Tibial nerve (tissue), 4 donors: ENCODE data around the gene ARHGEF4. TPM values are rescaled to one million over a fixed set of nuclear protein-coding genes. Genes with fewer than 3 reads are reported as not detected.

Experiments
- DNase-seq, 2 donors: peaks; one replicate each; pipeline ENCODE4 v3.0.0-alpha.2; 2019; ENCODE audit warnings: low spot score in 2 of 2
- H3K27ac ChIP-seq, 4 donors: fragments of 200-600 bp; sonication (generic) in 3 of 4; one replicate each; pipeline ENCODE4 v1.5.1; 2017 to 2019; ENCODE audit warnings: mild to moderate bottlenecking in 1 of 4
- H3K27me3 ChIP-seq, 2 donors: fragments of 200-600 bp; sonication (generic) in 1 of 2; one replicate each; pipeline versions ENCODE4 v1.5.1 to v1.6.0; 2017 to 2019
- H3K36me3 ChIP-seq, 3 donors: fragments of 200-600 bp; sonication (generic); one replicate each; pipeline ENCODE4 v1.5.1; 2018 to 2019
- H3K4me1 ChIP-seq, 4 donors: fragments of 200-600 bp; sonication (generic) in 3 of 4; one replicate each; pipeline ENCODE4 v1.5.1; 2017 to 2019
- H3K4me3 ChIP-seq, 4 donors: fragments of 200-600 bp; sonication (generic) in 3 of 4; one replicate each; pipeline ENCODE4 v1.5.1; 2017 to 2019; ENCODE audit warnings: mild to moderate bottlenecking in 1 of 4, moderate library complexity in 1 of 4
- H3K9me3 ChIP-seq, 4 donors: fragments of 200-600 bp; sonication (generic) in 3 of 4; one replicate each; pipeline ENCODE4 v1.5.1; 2017 to 2019
- EP300 ChIP-seq, 2 donors: sonication (generic); formaldehyde crosslinking; IDR thresholded peaks; one replicate each; pipeline ENCODE4 v1.6.1; 2017; ENCODE audit warnings: antibody characterized with exemption in 2 of 2, mild to moderate bottlenecking in 1 of 2
- POLR2A ChIP-seq, 2 donors: fragments of 450-650 bp; IDR thresholded peaks; one replicate each; pipeline ENCODE4 v1.6.1; 2017; ENCODE audit warnings: antibody characterized with exemption in 2 of 2, mild to moderate bottlenecking in 2 of 2, moderate library complexity in 2 of 2
- WGBS, 2 donors: methylation state at CpG; one replicate each; pipeline ENCODE4 v1.1.5; 2018; 5-methylcytosine and 5-hydroxymethylcytosine counted together
- total RNA-seq, 4 donors: library from RNA; depleted of rRNA; stranded (reverse); fragments of >200 nt; gene quantifications; one replicate each; pipeline ENCODE4 v1.1.0, GENCODE V29; 2016
- TF ChIP-seq, protein P1 (sequence below), 5 experiments: fragments of 200-600 bp in 3 of 5; fragments of 450-650 bp in 2 of 5; sonication (generic) in 3 of 5; IDR thresholded peaks; one replicate each; pipeline ENCODE4 v1.5.1; 2016 to 2019; ENCODE audit warnings: antibody characterized with exemption in 5 of 5, mild to moderate bottlenecking in 3 of 5, moderate library complexity in 2 of 5

ARHGEF4 gene
- total RNA-seq, 4 donors from 2014 or later, result 16.3 to 50.7 (median 23.3) TPM

DNA sequence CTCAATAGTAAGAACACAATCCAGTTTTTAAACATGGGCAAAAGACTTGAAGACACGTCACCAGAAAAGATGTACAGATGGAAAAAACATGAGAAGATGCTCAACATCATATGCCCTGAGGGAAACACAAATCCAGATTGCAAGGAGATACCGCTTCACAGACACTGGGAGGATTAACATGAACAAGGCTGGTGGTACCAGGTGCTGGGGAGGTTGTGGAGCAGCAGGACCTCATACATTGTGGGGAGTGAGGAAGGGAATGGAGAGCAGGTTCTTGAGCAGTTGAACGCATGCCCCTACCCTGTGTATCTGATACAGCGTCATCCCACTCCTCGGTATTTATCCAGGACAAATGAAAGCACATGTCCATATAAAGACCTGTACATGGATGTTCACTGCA lies 72.1 kb downstream of the ARHGEF4 start:
- no peaks in the 10 kb centered on the region for H3K27me3 ChIP-seq
- no peak overlapping the region for H3K27ac ChIP-seq
- no peak overlapping the region for H3K4me3 ChIP-seq
- DNase-seq, result no peak
- TF ChIP-seq EP300 (IDR thresholded peaks at IDR 0.05), result no peak
- TF ChIP-seq POLR2A (IDR thresholded peaks at IDR 0.05), result no peak
- TF ChIP-seq, protein P1, sequence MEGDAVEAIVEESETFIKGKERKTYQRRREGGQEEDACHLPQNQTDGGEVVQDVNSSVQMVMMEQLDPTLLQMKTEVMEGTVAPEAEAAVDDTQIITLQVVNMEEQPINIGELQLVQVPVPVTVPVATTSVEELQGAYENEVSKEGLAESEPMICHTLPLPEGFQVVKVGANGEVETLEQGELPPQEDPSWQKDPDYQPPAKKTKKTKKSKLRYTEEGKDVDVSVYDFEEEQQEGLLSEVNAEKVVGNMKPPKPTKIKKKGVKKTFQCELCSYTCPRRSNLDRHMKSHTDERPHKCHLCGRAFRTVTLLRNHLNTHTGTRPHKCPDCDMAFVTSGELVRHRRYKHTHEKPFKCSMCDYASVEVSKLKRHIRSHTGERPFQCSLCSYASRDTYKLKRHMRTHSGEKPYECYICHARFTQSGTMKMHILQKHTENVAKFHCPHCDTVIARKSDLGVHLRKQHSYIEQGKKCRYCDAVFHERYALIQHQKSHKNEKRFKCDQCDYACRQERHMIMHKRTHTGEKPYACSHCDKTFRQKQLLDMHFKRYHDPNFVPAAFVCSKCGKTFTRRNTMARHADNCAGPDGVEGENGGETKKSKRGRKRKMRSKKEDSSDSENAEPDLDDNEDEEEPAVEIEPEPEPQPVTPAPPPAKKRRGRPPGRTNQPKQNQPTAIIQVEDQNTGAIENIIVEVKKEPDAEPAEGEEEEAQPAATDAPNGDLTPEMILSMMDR (IDR thresholded peaks at IDR 0.05), result no peak
- WGBS, 2 donors, result 90 to 95% methylated on average over 5 of the region's 5 CpGs
- H3K36me3 ChIP-seq, result no peaks in the 10 kb centered on the region
- peaks cover 0 to 11% (median 0%) of the 10 kb centered on the region in 4 donors for H3K9me3 ChIP-seq
- H3K4me1 ChIP-seq, result no peaks in the 10 kb centered on the region

DNA sequence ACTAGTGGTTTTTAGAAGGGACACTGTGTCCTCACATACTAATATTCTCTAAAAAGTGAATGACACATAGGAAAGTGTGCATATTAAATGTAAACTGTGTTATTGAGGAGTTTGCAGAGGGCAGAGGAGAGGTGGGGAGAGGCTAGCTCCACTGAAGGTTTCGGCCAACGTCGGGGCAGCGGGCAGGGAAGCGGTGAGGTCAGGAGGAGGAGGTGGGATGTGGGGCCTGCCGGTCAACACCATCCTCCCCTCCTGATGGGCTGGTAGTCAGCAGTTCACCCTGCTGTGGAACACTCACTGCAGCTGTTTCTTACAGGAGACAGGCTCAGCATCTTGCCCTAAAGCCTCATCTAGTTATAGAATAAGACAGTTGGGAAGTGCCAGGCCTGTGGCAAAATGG lies 74.2 kb downstream of the ARHGEF4 start:
- no peak for DNase-seq
- H3K4me1 ChIP-seq, result no peaks in the 10 kb centered on the region
- no peaks in the 10 kb centered on the region for H3K27me3 ChIP-seq
- TF ChIP-seq EP300 (IDR thresholded peaks at IDR 0.05), result no peak
- TF ChIP-seq POLR2A (IDR thresholded peaks at IDR 0.05), result no peak
- TF ChIP-seq, protein P1 (IDR thresholded peaks at IDR 0.05), result no peak
- no peaks in the 10 kb centered on the region for H3K36me3 ChIP-seq
- H3K27ac ChIP-seq, result no peak overlapping the region
- 53 to 62% methylated on average over 6 of the region's 6 CpGs for WGBS, 2 donors
- H3K4me3 ChIP-seq, result no peak overlapping the region
- peaks cover 0 to 8% (median 0%) of the 10 kb centered on the region in 4 donors for H3K9me3 ChIP-seq

DNA sequence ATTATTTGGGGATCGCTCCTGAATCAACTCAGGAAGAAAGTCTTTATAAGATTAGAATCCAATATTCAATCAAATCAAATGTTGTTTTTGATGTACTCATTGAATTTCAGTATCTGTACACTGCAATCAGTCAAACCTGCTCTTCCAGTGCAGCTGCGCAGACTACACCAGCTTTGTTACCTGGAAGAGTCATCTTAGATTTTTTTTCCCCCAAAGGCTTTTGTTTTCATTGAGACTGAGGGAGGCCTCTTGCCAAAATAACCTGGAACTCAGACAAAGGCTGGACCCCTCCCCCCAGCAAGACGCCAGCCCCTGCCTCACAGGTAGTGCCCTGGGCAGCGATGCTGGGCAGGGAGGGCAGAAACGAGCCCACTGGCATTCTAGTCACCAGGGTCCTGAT lies 74.8 kb downstream of the ARHGEF4 start:
- Histone ChIP-seq H3K27me3 (no peaks in the 10 kb centered on the region), H3K9me3 (peaks cover 0 to 2% (median 0%) of the 10 kb centered on the region in 4 donors), H3K27ac (no peak overlapping the region), H3K4me3 (no peak overlapping the region), H3K36me3 (no peaks in the 10 kb centered on the region), H3K4me1 (no peaks in the 10 kb centered on the region)
- no peak for DNase-seq
- TF ChIP-seq EP300 (IDR thresholded peaks at IDR 0.05), result no peak
- 82 to 83% methylated on average over 5 of the region's 5 CpGs for WGBS, 2 donors

DNA sequence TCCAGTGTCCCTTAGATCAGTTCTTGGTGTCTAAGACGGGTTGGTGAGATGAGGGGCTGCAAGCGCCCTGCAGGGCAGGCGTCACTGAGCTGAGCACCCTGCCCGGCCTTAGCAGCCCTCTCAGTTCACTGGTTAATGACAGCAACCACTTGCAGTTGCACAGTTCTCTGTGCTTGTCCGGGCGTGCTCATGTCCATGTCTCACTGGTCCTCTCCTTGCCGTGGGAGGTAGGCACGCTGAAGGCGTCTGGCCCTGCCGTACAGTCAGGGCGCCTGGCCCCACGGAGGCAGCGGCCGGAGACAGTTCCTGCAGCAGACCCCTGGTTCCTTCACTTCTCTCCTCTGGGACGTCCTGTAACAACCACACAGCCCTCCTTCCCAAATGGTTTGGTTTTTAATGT lies 75.3 kb downstream of the ARHGEF4 start:
- 63 to 71% methylated on average over 15 of the region's 15 CpGs for WGBS, 2 donors

DNA sequence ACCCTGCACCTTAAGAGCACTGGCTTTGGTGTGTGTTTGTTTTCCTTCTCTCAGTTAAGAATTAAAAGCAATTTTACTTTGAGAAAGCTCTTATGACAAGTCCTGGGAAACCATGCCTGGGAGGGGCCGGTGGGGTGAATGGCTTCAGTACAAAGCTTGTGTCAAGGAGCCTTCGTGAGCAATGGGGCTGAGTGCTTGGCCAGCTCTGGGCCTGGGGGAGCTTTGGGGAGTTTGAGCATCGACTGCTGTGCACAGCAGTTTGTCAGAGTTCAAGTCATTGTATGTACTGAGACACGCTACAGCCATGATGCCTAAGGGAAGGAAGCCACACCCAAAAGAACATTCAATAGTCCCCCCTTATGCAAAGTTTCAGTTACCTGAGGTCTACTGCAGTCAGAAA lies 75.8 kb downstream of the ARHGEF4 start:
- no peak for DNase-seq
- Histone ChIP-seq H3K27me3 (no peaks in the 10 kb centered on the region), H3K4me3 (no peak overlapping the region), H3K9me3 (no peaks in the 10 kb centered on the region), H3K4me1 (no peaks in the 10 kb centered on the region), H3K27ac (no peak overlapping the region), H3K36me3 (no peaks in the 10 kb centered on the region)
- TF ChIP-seq POLR2A (IDR thresholded peaks at IDR 0.05) (no peak), EP300 (IDR thresholded peaks at IDR 0.05) (no peak)
- TF ChIP-seq, protein P1 (IDR thresholded peaks at IDR 0.05), result no peak
- WGBS, 2 donors, result 36 to 51% methylated on average over 4 of the region's 4 CpGs

More for the DNA sequence above, 75.3 kb downstream of the ARHGEF4 start:
- Histone ChIP-seq H3K9me3 (no peaks in the 10 kb centered on the region), H3K27me3 (no peaks in the 10 kb centered on the region), H3K36me3 (no peaks in the 10 kb centered on the region), H3K4me3 (no peak overlapping the region), H3K27ac (no peak overlapping the region), H3K4me1 (no peaks in the 10 kb centered on the region)
- no peak for DNase-seq
- TF ChIP-seq POLR2A (IDR thresholded peaks at IDR 0.05), result no peak
- no peak for TF ChIP-seq EP300 (IDR thresholded peaks at IDR 0.05)
- TF ChIP-seq, protein P1 (IDR thresholded peaks at IDR 0.05), result no peak

DNA sequence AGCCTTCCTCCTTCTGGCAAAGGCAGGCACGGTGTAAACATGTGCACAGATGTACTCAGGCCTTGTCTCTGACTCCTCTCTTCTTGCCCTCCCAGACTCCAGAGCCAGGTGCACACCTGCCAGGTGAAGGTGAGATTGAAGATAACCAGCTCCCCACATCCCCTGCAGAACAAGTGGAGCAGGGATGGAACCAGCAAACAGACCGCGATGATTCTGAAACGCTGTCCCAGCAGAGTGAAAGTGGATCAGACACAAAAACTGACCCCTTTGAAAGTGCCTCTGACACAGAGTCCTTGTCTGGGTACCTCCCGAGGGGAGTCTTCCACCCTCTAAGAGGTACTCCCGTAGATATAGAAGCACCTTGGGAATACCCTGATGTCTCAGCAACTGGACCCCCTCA lies 77.2 kb downstream of the ARHGEF4 start:
- TF ChIP-seq POLR2A (IDR thresholded peaks at IDR 0.05) (no peak), EP300 (IDR thresholded peaks at IDR 0.05) (no peak)
- TF ChIP-seq, protein P1 (IDR thresholded peaks at IDR 0.05), result no peak
- no peak overlapping the region for H3K4me3 ChIP-seq
- no peaks in the 10 kb centered on the region for H3K27me3 ChIP-seq
- no peaks in the 10 kb centered on the region for H3K4me1 ChIP-seq
- DNase-seq, result no peak
- 79 to 94% methylated on average over 6 of the region's 6 CpGs for WGBS, 2 donors
- H3K36me3 ChIP-seq, result no peaks in the 10 kb centered on the region
- H3K9me3 ChIP-seq, result no peaks in the 10 kb centered on the region
- no peak overlapping the region for H3K27ac ChIP-seq
